ENCODE data around the gene NCBP3.
"Not testable (repeated sequence)": the region's sequence is repeated elsewhere in the genome, so short reads cannot be mapped to it uniquely, and the experiment has no call there.

Gene NCBP3

DNA sequence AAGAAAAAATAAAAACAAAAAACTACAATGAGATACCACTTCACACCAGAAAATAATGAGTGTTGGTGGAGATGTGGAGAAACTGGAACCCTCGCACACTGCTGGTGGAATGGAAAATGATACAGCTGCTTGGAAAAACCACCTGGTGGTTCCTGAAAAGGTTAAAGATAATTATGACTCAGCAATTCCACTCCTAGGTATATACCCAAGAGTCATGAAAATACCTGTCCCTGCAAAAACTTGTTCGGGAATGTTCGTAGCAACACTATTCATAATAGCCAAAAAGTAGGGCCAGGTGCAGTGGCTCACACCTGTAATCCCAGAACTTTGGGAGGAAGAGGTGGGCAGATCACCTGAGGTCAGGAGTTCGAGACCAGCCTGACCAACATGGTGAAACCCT is 36.9 kb downstream of the NCBP3 start:
- no peak for DNase-seq

DNA sequence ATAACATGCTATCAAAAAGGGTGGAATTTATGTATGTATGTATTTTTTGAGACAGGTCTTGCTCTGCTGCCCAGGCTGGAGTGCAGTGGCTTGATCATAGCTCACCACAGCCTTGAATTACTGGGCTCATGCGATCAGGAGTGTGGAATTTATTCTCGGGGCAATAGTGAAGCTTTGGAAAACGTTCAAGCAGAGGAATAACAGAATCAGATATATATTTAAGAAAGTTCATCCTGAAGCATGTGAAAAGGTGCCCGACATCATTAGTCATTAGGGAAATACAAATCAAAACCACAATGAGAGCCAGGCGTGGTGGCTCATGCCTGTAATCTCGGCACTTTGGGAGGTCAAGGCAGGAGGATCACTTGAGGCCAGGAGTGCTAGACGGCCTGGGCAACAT is 37.3 kb downstream of the NCBP3 start:
- DNase-seq: no peak

DNA sequence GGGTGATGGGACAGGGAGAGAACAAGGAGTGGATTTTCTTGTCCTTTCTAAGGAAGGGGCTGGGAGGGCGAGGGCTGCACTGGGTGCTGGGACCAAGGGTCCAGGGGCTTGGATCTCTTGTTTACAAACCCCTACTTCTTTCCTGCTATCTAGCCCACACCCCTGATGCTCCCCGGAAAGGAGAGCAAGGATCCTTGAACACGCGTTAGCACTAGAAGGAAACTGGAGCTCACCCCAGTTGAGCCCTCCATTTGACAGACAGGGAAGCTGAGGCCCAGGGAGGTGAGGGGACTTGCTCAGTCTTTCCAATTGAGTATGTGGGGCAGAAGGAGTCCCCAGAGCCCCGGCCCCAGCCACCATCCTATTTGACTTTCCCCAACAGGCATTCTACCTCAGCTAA is 40.5 kb downstream of the NCBP3 start:
- DNase-seq: no peak

DNA sequence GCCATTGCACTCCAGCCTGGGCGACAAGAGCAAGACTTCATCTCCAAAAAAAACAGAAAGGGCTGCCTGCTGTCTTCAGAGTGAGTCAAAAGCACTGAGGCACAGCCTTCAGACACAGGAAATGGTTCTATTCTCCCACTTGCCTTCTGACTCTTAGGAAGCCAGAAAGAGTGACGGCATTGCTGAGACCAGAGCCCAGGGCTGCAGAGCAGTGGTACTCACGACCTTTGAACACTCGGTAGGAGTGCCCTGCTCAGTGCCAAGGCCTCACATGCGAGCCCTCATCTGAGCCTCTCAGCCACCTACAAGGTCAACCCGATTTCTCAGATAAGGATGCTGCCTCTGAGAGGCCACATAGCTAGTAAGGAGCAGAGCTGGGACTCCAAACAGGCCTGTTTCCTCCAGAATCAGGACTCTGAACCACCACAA is 41.5 kb downstream of the NCBP3 start:
- DNase-seq: no peak

DNA sequence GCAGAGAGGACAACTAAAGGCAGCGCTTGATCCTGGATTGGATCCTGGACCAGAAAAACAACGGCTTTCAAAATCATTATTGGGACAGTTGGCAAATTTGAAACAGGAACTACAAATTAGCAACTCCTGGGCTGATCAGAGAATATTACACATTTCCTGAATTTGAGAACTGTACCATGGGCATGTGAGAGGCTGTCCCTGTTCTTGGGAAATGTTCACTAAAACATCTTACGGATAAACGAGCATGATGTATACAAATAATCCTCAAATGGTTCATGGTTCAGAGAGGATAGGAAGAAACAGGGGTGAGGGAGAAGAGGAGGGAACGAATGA is 42.8 kb downstream of the NCBP3 start:
- DNase-seq: no peak

DNA sequence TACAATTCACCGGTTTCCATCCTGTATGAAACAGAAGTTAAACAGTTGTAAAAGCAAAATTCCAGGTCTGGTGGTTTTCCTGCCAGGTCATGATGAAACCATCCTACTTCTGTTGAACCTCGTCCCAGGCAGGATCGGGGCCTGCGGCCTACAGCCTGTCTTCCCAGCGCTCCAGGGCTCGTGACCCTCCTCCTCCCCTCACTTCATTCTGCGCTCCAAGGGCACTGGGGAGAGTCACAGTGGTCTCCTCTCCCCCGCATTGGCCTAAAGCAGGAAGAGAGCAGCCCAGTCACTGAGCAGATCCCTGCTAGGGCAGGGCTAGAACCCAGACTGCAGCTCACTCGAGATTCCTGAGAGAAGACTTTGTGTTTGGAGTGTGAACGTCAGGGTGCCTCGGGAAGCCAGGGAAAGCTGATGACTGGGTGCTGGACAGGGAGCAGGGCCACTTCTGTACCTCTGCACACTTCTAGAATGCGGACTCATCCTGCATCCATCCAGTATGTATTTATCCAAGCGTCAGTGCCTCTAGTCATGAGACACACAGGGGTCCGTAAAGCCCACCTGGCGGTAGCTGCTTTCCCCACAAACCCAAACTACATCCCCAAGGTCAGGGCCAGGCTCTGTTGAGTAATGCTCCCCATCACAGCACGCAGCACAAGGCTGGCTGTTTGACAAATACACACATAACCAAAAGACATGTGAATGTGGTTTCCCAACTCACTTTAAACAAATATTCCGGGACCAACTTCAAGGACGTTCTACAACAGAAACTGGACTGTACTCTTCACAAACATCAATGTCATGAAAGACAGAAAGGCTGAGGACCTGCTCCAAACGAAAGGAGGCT is 43.4 kb downstream of the NCBP3 start:
- no peak for DNase-seq

DNA sequence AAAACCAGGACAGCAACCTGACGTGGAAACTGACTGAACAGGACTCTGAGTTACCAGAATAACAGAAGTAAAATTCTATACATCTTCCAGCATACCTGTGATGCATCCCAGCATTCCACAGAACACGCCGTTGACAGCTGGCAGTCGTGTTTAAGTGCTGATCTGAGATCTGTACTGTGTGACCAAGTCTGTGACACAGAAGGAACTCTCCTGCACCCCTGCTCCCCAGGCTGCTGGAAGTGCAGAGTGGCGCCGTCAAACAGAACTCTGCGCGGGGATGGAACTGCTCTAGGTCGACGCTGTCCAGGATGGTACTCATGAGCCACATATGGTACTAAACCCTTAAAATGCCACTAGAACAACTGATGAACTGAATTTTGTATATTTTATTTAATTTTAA is 44.3 kb downstream of the NCBP3 start:
- DNase-seq: no peak

DNA sequence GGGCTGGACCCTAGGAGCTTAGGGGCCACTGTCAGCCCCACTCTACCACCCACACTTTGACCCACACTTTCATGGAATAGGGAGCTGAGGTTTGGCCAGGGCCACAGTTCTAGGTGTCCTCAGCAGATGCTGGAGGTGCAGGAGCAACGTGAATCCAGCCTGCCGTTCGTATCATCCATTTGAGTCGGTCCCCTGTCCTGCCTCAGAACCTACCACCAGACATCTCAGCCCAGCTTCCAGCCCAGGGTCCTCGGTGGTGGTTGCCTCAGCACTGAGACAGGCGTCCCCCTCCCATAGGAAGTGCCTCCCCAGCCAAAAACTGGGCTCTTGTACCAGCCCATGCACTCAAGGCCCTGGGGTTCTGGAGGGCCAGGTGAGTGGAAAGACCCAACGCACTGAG is 44.7 kb downstream of the NCBP3 start:
- DNase-seq: no peak

DNA sequence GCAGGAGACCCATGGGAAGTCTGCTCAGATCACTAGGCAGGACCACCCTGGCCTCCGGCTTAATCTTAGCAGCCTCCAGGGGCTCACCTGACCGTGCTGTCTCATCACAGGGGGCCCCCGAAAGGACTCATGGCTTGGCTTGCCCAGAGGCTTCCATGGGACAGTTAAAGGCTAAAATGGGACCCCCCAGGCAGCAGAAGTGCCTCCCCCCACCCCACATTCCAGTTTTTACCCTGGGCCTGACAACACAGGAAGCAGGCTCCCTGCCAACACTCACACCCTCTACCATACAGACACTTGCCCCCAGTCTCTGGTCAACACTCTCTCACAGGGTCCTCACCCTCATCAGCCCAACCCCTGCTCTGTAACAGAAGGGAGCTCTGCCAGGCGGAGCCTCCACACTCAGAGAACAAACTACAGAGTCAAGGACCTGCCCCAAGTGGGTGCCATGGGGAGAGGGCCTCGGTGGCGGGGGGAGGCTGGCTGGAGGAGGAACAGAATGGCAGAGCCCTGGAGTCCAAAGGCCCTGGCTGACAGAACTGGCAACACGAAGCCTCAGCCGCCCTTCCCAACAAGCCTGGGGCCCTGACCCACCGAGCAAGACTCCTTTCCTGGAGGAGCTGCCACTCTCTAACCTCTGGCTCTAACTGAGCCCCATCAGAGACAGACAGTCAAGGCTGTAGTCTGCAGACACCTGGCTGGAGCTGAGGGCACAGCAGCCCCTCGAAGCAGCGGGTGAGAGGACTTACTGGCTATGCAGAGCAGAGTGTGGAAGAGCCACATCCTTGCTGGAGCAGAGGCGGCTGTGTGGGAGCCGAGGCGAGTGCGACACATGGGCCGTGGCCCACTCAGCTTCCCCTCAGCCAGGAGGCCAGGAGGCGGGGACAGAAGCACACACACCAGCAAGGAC is 45.4 kb downstream of the NCBP3 start, which contains the start of gene ITGAE:
ITGAE (minus strand) TSS at position 827 of the 910 bp plus-strand sequence; CDS start at position 783, 44 bp downstream.
- DNase-seq: no peak

DNA sequence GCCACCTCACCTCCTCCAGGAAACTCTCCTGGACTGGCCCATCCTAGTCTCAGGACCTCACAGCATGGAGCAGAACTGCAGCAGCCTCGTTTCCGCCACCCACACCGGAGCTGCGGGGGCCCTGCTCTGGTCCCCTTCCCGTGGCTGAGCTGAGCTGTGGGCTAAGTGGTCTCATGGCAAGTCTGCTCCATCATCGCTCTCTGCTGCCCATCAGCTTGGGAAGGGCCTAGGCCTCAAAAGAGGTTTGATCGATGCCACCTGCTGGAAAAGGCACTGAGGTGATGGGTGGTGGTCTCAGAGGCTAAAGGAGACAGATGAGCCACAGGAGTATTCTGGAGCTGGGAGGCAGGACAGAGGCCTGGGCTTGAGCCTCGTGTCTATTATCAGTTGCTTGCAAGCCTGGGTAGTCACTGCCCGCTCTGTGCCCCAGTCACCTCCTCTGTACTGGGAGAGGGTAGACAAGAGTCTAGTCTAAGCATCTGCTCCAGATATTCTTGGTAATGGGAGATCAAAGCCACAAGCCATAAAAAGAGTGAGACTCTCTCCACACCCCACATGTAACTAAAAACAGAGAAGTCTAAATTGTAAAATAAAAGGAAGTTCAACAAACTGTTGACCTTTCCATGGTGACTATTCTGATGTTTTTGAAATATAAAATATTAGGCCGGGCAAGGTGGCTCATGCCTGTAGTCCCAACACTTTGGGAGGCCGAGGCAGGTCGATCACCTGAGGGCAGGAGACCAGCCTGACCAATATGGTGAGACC is 46.7 kb downstream of the NCBP3 start:
- no peak for DNase-seq

DNA sequence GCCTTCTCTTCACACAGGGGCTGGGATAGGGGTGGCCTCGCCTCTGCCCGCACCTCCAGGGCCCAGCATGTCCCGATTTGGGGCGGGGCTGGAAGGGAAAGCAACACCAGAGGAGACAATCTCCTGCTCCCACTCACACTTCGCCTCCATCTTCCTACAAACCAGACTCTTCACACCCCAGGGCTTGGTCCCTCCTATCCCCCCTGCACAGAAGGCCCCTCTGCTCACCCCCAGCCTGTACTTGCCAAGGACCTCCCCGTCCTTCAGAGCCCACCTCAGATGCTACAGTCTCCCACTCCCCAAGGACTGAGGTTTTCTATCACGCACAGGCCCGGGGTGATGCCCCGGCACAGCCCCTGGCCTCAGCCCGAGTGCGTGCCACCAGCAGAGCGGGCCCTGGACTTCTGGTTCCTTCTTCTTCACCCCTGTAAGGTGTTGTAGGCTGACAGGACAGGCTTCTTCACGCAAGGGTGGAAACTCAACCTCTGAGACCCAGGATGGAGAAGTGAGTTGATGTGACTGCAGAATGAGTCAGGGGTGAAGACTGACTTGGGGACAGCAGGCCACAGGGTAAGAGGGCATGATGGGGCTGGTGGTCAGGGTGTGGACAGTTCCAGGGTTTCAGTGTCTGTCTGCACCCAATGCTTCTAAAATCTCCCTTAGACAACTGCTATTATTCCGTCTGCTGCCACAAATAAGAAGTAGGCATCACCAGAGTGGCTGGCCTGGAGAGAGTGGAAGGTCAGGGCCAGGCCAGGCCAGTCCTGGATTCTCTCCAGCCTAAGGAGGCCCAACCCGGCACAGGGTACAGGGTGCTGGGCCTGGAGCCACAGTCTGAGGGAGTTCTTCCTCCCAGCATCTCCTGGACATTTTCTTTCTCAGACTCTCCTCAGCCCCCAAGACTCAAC is 47.5 kb downstream of the NCBP3 start:
- DNase-seq: no peak

DNA sequence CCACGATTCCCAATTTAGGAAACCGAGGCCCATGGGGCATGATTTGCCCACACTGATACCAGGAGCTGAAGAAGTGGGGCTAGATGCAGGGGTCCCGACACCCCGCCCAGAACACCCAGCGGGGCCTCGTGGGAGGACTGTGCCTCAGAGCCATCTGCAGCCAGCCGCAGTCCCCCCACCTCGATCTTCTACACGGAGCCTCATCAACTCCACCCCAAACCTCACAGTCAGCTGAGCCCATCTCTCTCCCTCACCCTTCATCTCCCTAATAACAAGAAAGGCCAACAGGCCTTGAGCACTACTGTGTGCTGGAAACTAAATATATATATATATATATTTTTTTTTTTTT is 49.2 kb downstream of the NCBP3 start:
- no peak for DNase-seq

DNA sequence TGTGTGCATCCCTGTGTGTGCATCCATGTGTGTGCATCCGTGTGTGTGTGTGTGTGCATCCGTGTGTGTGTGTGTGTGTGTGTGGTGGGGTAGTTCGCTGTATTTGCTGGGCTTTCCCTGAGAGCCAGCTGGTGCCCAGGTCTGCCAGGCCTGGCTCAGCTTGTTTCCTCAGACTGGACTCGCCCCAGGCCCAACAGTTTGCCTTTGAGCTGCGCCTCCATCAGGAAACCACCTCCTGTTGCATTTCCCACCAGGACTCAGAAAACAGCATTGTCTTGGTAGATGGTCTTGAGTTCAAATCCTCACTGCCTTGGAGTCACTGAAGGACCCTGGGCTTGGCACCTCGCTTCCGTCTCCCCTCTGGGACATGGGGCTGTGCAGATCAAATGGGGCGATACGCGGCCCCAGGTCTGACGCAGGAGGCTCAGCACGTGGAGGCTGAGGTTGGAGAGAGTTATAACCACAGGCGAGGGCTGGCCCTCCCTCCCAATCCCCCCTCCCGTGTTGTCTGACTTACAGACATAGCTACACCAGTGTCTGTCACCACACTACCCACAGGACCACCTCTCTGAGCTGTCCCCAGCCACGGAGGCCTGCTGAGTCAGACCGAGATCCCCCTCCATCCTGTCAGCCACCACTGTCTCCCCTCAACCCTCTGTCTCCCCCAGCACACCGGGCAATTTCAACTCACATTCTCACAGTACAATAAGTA is 49.8 kb downstream of the NCBP3 start:
- no peak for DNase-seq

DNA sequence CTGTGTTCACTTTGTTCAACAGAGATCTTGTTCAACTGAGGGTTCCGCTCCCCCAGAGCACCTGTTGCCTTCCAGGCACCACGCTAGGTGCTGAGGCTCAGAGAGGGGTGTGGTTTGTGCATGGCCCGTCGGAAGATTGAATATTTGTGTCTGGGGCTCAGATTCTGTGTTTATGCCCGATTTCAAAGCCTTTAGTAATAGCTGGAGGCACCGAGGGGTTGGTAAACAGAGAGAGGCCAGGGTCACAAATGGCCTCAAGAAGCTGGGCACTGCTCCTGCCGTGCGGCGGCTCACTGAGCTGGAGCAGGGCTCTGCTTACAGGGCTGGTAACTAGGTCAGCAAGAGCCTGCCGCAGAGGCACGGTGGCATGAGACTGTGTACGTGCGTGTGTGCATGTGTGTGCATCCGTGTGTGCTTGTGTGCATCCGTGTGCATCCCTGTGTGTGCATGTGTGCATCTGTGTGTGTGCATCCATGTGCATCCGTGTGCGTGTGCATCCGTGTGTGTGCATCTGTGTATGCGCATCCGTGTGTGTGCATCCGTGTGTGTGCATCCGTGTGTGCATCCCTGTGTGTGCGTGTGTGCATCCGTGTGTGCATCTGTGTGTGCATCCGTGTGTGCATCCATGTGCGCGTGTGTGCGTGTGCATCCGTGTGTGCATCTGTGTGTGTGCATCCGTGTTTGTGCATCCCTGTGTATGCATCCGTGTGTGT is 50.5 kb downstream of the NCBP3 start:
- DNase-seq: no peak

DNA sequence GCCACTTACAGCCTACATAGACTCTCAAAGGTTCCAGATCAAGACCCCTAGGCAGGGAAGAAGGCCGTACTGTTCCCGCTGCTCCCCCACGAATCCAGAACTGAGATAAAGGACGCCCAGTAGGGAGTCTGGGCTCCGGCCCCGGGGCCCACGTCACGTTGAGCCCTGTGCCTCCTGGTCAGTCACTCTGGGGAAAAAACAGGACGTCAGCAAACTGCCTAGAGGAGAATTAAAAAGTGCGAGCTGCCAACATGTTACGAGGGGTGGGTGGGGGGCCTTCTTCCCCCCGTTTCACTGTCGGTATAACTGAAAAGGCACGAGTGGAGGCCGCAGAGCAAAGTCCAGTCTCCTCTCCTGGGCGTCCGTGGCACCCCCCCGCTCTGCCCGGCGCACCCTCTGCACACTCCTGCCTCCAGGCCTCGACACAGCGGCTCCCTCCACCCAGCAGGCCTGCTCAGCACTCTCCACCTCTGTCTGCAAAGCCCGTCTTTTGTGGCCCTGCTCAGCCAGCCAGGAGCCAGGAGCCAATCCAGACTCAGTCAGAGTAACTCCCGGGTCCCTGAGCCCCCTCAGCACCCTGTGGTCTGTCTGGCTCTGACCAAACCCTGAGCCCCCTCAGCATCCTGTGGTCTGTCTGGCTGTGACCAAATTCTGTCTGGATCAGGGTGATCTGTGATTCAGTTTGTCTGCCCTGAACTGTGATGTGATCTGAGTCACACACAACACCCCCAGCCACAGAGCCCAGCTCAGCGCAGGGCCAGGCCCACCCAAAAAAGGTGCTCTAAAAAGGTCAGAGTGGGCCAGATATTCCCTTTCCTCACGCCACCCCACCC is 51.3 kb downstream of the NCBP3 start:
- no peak for DNase-seq

DNA sequence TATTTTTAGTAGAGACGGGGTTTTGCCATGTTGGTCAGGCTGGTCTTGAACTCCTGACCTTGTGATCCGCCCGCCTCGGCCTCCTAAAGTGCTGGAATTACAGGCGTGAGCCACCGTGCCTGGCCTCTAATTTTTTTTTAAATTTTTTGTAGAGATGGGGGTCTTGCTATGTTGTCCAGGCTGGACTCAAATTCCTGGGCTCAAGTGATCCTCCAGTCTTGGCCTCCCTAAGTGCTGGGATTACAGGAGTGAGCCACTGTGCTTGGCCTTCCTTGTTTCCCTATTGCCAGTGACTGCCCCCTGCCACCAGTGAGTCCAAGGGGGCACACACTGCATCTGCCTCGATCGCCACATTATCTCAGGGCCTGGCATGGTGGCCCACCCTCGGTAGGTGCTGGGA is 51.9 kb downstream of the NCBP3 start:
- not testable (repeated sequence) for DNase-seq

DNA sequence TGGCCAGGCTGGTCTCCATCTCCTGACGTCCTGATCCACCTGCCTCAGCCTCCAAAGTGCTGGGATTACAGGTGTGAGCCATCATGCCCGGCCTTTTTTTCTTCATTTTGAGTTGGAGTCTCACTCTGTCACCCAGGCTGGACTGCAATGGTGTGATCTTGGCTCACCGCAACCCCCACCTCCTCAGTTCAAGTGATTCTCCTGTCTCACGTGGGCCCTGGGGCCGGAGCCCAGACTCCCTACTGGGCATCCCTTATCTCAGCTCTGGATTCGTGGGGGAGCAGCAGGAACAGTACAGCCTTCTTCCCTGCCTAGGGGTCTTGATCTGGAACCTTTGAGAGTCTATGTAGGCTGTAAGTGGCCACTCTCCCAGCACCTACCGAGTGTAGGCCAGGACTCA is 52.8 kb downstream of the NCBP3 start:
- not testable (repeated sequence) for DNase-seq

DNA sequence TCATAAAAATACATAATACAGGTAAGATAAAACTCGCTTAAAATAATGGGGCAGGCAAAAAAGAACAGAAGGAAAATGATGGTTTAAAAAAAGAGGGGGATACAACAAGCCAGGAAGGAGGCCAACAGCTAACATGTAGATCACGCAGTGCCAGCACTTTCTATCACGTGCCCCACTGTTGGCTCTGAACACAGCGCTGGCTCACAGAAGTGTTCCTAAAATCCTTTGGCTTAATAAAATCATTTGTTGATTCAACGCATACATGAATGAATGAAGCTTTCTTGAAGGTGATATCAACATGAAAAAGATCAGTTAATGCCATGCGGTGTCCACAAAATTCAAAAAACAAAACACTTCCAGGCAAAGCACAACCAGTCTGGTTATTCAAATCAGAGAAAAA is 53.6 kb downstream of the NCBP3 start:
- no peak for DNase-seq

DNA sequence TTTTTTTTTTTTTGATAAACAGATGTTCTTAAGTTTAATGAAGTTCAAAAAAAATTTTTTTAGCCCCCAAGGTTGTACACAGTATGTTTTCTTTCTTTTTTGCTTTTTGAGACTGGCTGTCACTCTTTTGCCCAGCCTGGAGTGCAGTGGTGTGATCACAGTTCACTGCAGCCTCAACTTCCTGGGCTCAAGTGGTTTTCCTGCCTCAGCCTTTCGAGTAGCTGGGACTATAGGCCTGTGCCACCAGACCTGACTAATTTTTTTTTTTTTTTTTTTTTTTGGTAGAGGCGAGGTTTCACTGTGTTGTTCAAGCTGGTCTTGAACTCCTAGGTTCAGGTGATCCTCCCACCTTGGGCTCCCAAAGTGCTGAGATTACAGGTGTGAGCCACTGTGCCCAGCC is 57.8 kb downstream of the NCBP3 start:
- no peak for DNase-seq

DNA sequence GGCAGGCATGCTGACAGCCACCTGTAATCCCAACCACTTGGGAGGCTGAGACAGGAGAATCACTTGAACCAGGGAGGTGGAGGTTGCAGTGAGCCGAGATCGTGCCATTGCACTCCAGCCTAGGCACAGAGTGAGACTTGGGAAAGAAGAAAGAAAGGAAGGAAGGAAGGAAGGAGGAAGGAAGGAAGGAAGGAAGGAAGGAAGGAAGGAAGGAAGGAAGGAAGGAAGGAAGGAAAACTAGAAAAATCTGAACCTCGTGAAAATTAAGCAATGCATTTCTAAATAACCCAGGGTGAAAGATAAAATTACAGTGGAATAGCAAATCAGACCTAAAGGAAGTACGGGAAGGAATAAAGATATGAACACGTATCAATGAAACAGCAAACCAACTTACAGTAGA is 60.7 kb downstream of the NCBP3 start:
- DNase-seq: not testable (repeated sequence)

All from NCI-H1417 treated with DMSO at 0.1 percent for 48 hours (cell line).